ENCODE results near the gene USP22. TPM values are rescaled to one million over a fixed set of nuclear protein-coding genes. Genes with fewer than 3 reads are reported as not detected.

The USP22 gene
- polyA plus RNA-seq, 1 donor (not counting 4 experiments of a cell fraction or from before 2014, with no cell fraction given) = 111 TPM

GRCh38 chr17:21005367-21005766 lies 37.4 kb downstream of the USP22 start:
- Histone ChIP-seq H3K9ac (ENCODE audit: control insufficient read depth, extremely low read depth, insufficient read depth, low read length) (no peak overlapping the region), H3K4me3 (ENCODE audit: control insufficient read depth in 2 of 3, extremely low read depth in 1 of 3, insufficient read depth in 2 of 3, low read depth in 1 of 3, low read length in 3 of 3) (no peak overlapping the region), H3K36me3 (ENCODE audit: control insufficient read depth in 2 of 2, extremely low read depth in 1 of 2, insufficient read depth in 2 of 2, low read length in 2 of 2) (peaks cover 66 to 82% of the 10 kb centered on the region in 2 experiments), H3K9me3 (ENCODE audit: control insufficient read depth, low read depth, low read length) (no peaks in the 10 kb centered on the region), H2AFZ (ENCODE audit: control insufficient read depth, low read length) (no peak overlapping the region), H3K27me3 (ENCODE audit: control insufficient read depth, extremely low read depth, insufficient read depth, low read length) (no peaks in the 10 kb centered on the region), H4K20me1 (ENCODE audit: control insufficient read depth, extremely low read depth, insufficient read depth, low read length) (peaks cover 10% of the 10 kb centered on the region), H3K4me2 (ENCODE audit: control insufficient read depth, extremely low read depth, insufficient read depth, low read depth, low read length) (no peak overlapping the region), H3K9me1 (ENCODE audit: control insufficient read depth, extremely low read depth, insufficient read depth, low read length) (no peaks in the 10 kb centered on the region), H3K79me2 (ENCODE audit: control insufficient read depth, insufficient read depth, low read length) (peaks cover 26% of the 10 kb centered on the region), H3K27ac (ENCODE audit: control insufficient read depth, insufficient read depth, low read length) (no peak overlapping the region), H3K4me1 (ENCODE audit: control insufficient read depth, extremely low read depth, insufficient read depth, low read length) (no peaks in the 10 kb centered on the region)
- TF ChIP-seq CTCF (optimal IDR thresholded peaks at IDR 0.05 in 1 of 3, IDR thresholded peaks at IDR 0.05 in 1 of 3, conservative IDR thresholded peaks at IDR 0.05 in 1 of 3; ENCODE audit: extremely low read depth in 1 of 3, insufficient read depth in 2 of 3, low read length in 3 of 3) (no peak), EZH2 (IDR thresholded peaks at IDR 0.05; ENCODE audit: low read length) (no peak)
- dilution Hi-C loops (cut with MboI; ENCODE audit: extremely low pct_ligation_motif_present, low sequenced_read_pairs) = no loop called here
- DNase-seq (ENCODE audit: low read depth, low spot score) = no peak
- peak; percentile 5 for FAIRE-seq

- TF ChIP-seq EZH2 (IDR thresholded peaks at IDR 0.05; ENCODE audit: low read length) = no peak
- TF ChIP-seq CTCF (optimal IDR thresholded peaks at IDR 0.05 in 1 of 3, IDR thresholded peaks at IDR 0.05 in 1 of 3, conservative IDR thresholded peaks at IDR 0.05 in 1 of 3; ENCODE audit: extremely low read depth in 1 of 3, insufficient read depth in 2 of 3, low read length in 3 of 3) = no peak
- no peak for DNase-seq (ENCODE audit: low read depth, low spot score)
- H3K9ac ChIP-seq (ENCODE audit: control insufficient read depth, extremely low read depth, insufficient read depth, low read length) = no peak overlapping the region
- H3K9me1 ChIP-seq (ENCODE audit: control insufficient read depth, extremely low read depth, insufficient read depth, low read length) = no peaks in the 10 kb centered on the region
- H2AFZ ChIP-seq (ENCODE audit: control insufficient read depth, low read length) = no peak overlapping the region
- H3K27ac ChIP-seq (ENCODE audit: control insufficient read depth, insufficient read depth, low read length) = no peak overlapping the region
- FAIRE-seq = no peak
- no peaks in the 10 kb centered on the region for H3K9me3 ChIP-seq (ENCODE audit: control insufficient read depth, low read depth, low read length)
- H3K4me3 ChIP-seq (ENCODE audit: control insufficient read depth in 2 of 3, extremely low read depth in 1 of 3, insufficient read depth in 2 of 3, low read depth in 1 of 3, low read length in 3 of 3) = no peak overlapping the region
- H4K20me1 ChIP-seq (ENCODE audit: control insufficient read depth, extremely low read depth, insufficient read depth, low read length) = peaks cover 10% of the 10 kb centered on the region
- H3K27me3 ChIP-seq (ENCODE audit: control insufficient read depth, extremely low read depth, insufficient read depth, low read length) = no peaks in the 10 kb centered on the region
- H3K79me2 ChIP-seq (ENCODE audit: control insufficient read depth, insufficient read depth, low read length) = peaks cover 26% of the 10 kb centered on the region
- H3K4me1 ChIP-seq (ENCODE audit: control insufficient read depth, extremely low read depth, insufficient read depth, low read length) = no peaks in the 10 kb centered on the region
- H3K4me2 ChIP-seq (ENCODE audit: control insufficient read depth, extremely low read depth, insufficient read depth, low read depth, low read length) = no peak overlapping the region
- H3K36me3 ChIP-seq (ENCODE audit: control insufficient read depth in 2 of 2, extremely low read depth in 1 of 2, insufficient read depth in 2 of 2, low read length in 2 of 2) = peaks cover 66 to 73% of the 10 kb centered on the region in 2 experiments
- dilution Hi-C loops (cut with MboI; ENCODE audit: extremely low pct_ligation_motif_present, low sequenced_read_pairs) = no loop called here
These were observed 38.5 kb downstream of the USP22 start for GRCh38 chr17:21004016-21004930.

Data from keratinocyte (primary cell).